ENCODE results near the gene DHRS11.

DHRS11 gene

GRCh38 chr17:36609498-36609862 is 17.8 kb downstream of the DHRS11 start:
- TF ChIP-seq, protein P1, sequence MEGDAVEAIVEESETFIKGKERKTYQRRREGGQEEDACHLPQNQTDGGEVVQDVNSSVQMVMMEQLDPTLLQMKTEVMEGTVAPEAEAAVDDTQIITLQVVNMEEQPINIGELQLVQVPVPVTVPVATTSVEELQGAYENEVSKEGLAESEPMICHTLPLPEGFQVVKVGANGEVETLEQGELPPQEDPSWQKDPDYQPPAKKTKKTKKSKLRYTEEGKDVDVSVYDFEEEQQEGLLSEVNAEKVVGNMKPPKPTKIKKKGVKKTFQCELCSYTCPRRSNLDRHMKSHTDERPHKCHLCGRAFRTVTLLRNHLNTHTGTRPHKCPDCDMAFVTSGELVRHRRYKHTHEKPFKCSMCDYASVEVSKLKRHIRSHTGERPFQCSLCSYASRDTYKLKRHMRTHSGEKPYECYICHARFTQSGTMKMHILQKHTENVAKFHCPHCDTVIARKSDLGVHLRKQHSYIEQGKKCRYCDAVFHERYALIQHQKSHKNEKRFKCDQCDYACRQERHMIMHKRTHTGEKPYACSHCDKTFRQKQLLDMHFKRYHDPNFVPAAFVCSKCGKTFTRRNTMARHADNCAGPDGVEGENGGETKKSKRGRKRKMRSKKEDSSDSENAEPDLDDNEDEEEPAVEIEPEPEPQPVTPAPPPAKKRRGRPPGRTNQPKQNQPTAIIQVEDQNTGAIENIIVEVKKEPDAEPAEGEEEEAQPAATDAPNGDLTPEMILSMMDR (IDR thresholded peaks at IDR 0.05; ENCODE audit: low read depth, low read length), result no peak
- no peak for DNase-seq (ENCODE audit: extremely low read depth, low read depth)

- no peak for DNase-seq (ENCODE audit: extremely low read depth, low read depth)
- TF ChIP-seq, protein P1 (IDR thresholded peaks at IDR 0.05; ENCODE audit: low read depth, low read length), result no peak
Measured at GRCh38 chr17:36610474-36610873, 18.8 kb downstream of the DHRS11 start.

- DNase-seq (ENCODE audit: extremely low read depth, low read depth), result peak; percentile 84
- TF ChIP-seq, protein P1 (IDR thresholded peaks at IDR 0.05; ENCODE audit: low read depth, low read length), result no peak
Measured at GRCh38 chr17:36611345-36612072, 19.8 kb downstream of the DHRS11 start.

DNA sequence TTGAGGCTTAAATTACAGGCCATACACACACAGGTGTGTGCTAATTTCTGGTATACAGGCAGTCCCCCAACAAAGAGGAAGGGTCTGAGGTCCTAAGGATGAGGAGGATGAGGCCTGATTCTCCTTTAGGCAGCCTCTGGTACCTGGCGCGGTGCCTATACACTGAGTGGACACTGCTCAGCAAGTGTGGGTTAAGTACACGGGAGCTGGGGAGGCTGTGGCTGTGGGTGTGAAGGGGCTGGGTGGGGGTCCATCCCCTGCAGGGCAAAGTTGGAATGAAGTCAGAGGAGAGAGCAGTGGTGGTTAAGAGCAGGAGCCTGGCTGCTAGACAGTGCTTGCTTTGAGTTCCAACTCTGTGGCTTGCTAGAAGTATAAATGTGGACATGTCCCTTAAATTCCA is 20.6 kb downstream of the DHRS11 start:
- DNase-seq (ENCODE audit: extremely low read depth, low read depth), result no peak
- TF ChIP-seq, protein P1 (IDR thresholded peaks at IDR 0.05; ENCODE audit: low read depth, low read length), result no peak

GRCh38 chr17:36613155-36613554 is 21.5 kb downstream of the DHRS11 start:
- TF ChIP-seq, protein P1 (IDR thresholded peaks at IDR 0.05; ENCODE audit: low read depth, low read length), result no peak
- no peak for DNase-seq (ENCODE audit: extremely low read depth, low read depth)

DNA sequence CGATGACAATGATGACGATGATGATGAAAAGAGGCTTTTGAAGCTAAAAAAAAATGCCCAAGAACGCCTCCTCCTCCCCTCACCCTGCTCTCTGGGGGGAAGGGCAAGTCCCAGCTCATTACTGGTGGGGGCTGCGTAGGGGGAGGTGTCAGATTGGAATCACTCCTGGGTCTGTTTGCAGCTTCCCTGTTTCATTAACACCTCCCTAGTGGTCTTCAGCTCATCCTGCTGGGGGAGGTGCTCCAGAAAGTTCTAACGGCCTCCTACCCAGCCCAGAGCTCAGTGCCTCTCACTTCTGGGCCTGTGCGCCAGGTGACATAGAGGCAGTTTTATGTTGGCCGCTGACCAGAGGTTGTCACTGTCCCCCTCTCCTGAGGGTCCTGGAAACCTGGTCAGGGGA is 22.4 kb downstream of the DHRS11 start:
- TF ChIP-seq, protein P1 (IDR thresholded peaks at IDR 0.05; ENCODE audit: low read depth, low read length), result no peak
- DNase-seq (ENCODE audit: extremely low read depth, low read depth), result no peak

GRCh38 chr17:36614933-36615332 is 23.3 kb downstream of the DHRS11 start:
- TF ChIP-seq, protein P1 (IDR thresholded peaks at IDR 0.05; ENCODE audit: low read depth, low read length), result no peak
- DNase-seq (ENCODE audit: extremely low read depth, low read depth), result no peak

All from AG09319 (cell line).